Measurements from ENCODE around the gene TIE1.
A peak's percentile ranks its signal among the peaks of the same experiment; 100 is the strongest.

Gene TIE1

GRCh38 chr1:43349594-43350306 is 49.0 kb downstream of the TIE1 start:
- H2BK15ac ChIP-seq (replicated peaks; ENCODE audit: low read depth): no peak overlapping the region
- peaks cover 7% of the 10 kb centered on the region for H3K4me1 ChIP-seq (ENCODE audit: control insufficient read depth, low read depth, low read length)
- peak overlapping the region; percentile 13 for H3K18ac ChIP-seq (ENCODE audit: low read length)
- peak overlapping the region; percentile 52 for H3K9ac ChIP-seq (ENCODE audit: low read length)
- H3K36me3 ChIP-seq (ENCODE audit: control insufficient read depth, insufficient read depth, low read length): no peaks in the 10 kb centered on the region
- no peak overlapping the region for H4K8ac ChIP-seq (ENCODE audit: low read depth, low read length)
- no peak overlapping the region for H2BK120ac ChIP-seq (ENCODE audit: low read depth, low read length)
- no peak overlapping the region for H3K23ac ChIP-seq (ENCODE audit: low read length)
- no peaks in the 10 kb centered on the region for H3K79me1 ChIP-seq (ENCODE audit: low read length)
- no peaks in the 10 kb centered on the region for H3K79me2 ChIP-seq (ENCODE audit: control insufficient read depth, insufficient read depth, low read length)
- peak overlapping the region; percentile 29 for H2AK5ac ChIP-seq (ENCODE audit: low read length)
- peak overlapping the region; percentile 18 for H2BK5ac ChIP-seq (ENCODE audit: low read length)
- no peak overlapping the region for H3K4me3 ChIP-seq (ENCODE audit: low read length)
- peak overlapping the region; percentile 55 for H3K4me2 ChIP-seq (ENCODE audit: low read length)
- H3K27ac ChIP-seq (ENCODE audit: low read depth, low read length): peak overlapping the region; percentile 99
- H4K5ac ChIP-seq (ENCODE audit: low read length): peak overlapping the region; percentile 86
- peak overlapping the region; percentile 17 for H3K4ac ChIP-seq (ENCODE audit: low read depth, low read length)
- peak overlapping the region; percentile 84 for H3K56ac ChIP-seq (ENCODE audit: low read length)
- DNase-seq: no peak
- H3K27me3 ChIP-seq (ENCODE audit: insufficient read depth, low read length, poor library complexity): no peaks in the 10 kb centered on the region
- WGBS (ENCODE audit: extremely low coverage, insufficient coverage, low lambda C conversion rate): no CpG with 5 or more reads among the region's 11 CpGs

GRCh38 chr1:43350976-43351375 is 50.2 kb downstream of the TIE1 start:
- Histone ChIP-seq H2BK15ac (replicated peaks; ENCODE audit: low read depth) (no peak overlapping the region), H3K23ac (ENCODE audit: low read length) (no peak overlapping the region), H3K79me2 (ENCODE audit: control insufficient read depth, insufficient read depth, low read length) (no peaks in the 10 kb centered on the region), H4K8ac (ENCODE audit: low read depth, low read length) (no peak overlapping the region), H2BK120ac (ENCODE audit: low read depth, low read length) (no peak overlapping the region), H3K4me1 (ENCODE audit: control insufficient read depth, low read depth, low read length) (peaks cover 5% of the 10 kb centered on the region), H2AK5ac (ENCODE audit: low read length) (no peak overlapping the region), H3K27me3 (ENCODE audit: insufficient read depth, low read length, poor library complexity) (no peaks in the 10 kb centered on the region), H3K18ac (ENCODE audit: low read length) (no peak overlapping the region), H3K4me3 (ENCODE audit: low read length) (no peak overlapping the region), H3K27ac (ENCODE audit: low read depth, low read length) (no peak overlapping the region), H3K4ac (ENCODE audit: low read depth, low read length) (no peak overlapping the region), H4K5ac (ENCODE audit: low read length) (no peak overlapping the region), H3K56ac (ENCODE audit: low read length) (no peak overlapping the region), H3K79me1 (ENCODE audit: low read length) (no peaks in the 10 kb centered on the region), H3K4me2 (ENCODE audit: low read length) (no peak overlapping the region), H2BK5ac (ENCODE audit: low read length) (no peak overlapping the region), H3K9ac (ENCODE audit: low read length) (no peak overlapping the region), H3K36me3 (ENCODE audit: control insufficient read depth, insufficient read depth, low read length) (no peaks in the 10 kb centered on the region)
- DNase-seq: no peak
- no CpG with 5 or more reads among the region's 1 CpG for WGBS (ENCODE audit: extremely low coverage, insufficient coverage, low lambda C conversion rate)

- H2BK120ac ChIP-seq (ENCODE audit: low read depth, low read length): no peak overlapping the region
- no peak overlapping the region for H4K5ac ChIP-seq (ENCODE audit: low read length)
- no peak overlapping the region for H3K4me3 ChIP-seq (ENCODE audit: low read length)
- H2AK5ac ChIP-seq (ENCODE audit: low read length): no peak overlapping the region
- no peak overlapping the region for H3K4ac ChIP-seq (ENCODE audit: low read depth, low read length)
- H4K8ac ChIP-seq (ENCODE audit: low read depth, low read length): no peak overlapping the region
- H3K9ac ChIP-seq (ENCODE audit: low read length): no peak overlapping the region
- DNase-seq: no peak
- no CpG with 5 or more reads among the region's 10 CpGs for WGBS (ENCODE audit: extremely low coverage, insufficient coverage, low lambda C conversion rate)
- no peak overlapping the region for H3K27ac ChIP-seq (ENCODE audit: low read depth, low read length)
- no peak overlapping the region for H3K18ac ChIP-seq (ENCODE audit: low read length)
- H3K36me3 ChIP-seq (ENCODE audit: control insufficient read depth, insufficient read depth, low read length): no peaks in the 10 kb centered on the region
- H3K79me1 ChIP-seq (ENCODE audit: low read length): no peaks in the 10 kb centered on the region
- H2BK15ac ChIP-seq (replicated peaks; ENCODE audit: low read depth): no peak overlapping the region
- H3K79me2 ChIP-seq (ENCODE audit: control insufficient read depth, insufficient read depth, low read length): no peaks in the 10 kb centered on the region
- H3K4me1 ChIP-seq (ENCODE audit: control insufficient read depth, low read depth, low read length): peaks cover 5% of the 10 kb centered on the region
- no peaks in the 10 kb centered on the region for H3K27me3 ChIP-seq (ENCODE audit: insufficient read depth, low read length, poor library complexity)
- no peak overlapping the region for H3K23ac ChIP-seq (ENCODE audit: low read length)
- no peak overlapping the region for H2BK5ac ChIP-seq (ENCODE audit: low read length)
- H3K4me2 ChIP-seq (ENCODE audit: low read length): no peak overlapping the region
- no peak overlapping the region for H3K56ac ChIP-seq (ENCODE audit: low read length)
These were observed 50.9 kb downstream of the TIE1 start for GRCh38 chr1:43351421-43352350.

GRCh38 chr1:43352351-43352705 is 51.5 kb downstream of the TIE1 start:
- Histone ChIP-seq H3K23ac (ENCODE audit: low read length) (peak overlapping the region; percentile 69), H3K18ac (ENCODE audit: low read length) (no peak overlapping the region), H4K5ac (ENCODE audit: low read length) (no peak overlapping the region), H3K56ac (ENCODE audit: low read length) (no peak overlapping the region), H3K79me1 (ENCODE audit: low read length) (no peaks in the 10 kb centered on the region), H2AK5ac (ENCODE audit: low read length) (no peak overlapping the region), H2BK15ac (replicated peaks; ENCODE audit: low read depth) (no peak overlapping the region), H3K4me3 (ENCODE audit: low read length) (no peak overlapping the region), H2BK120ac (ENCODE audit: low read depth, low read length) (no peak overlapping the region), H3K9ac (ENCODE audit: low read length) (no peak overlapping the region), H2BK5ac (ENCODE audit: low read length) (no peak overlapping the region), H3K27me3 (ENCODE audit: insufficient read depth, low read length, poor library complexity) (no peaks in the 10 kb centered on the region), H3K4me2 (ENCODE audit: low read length) (no peak overlapping the region), H3K4ac (ENCODE audit: low read depth, low read length) (no peak overlapping the region), H3K4me1 (ENCODE audit: control insufficient read depth, low read depth, low read length) (peaks cover 5% of the 10 kb centered on the region), H3K36me3 (ENCODE audit: control insufficient read depth, insufficient read depth, low read length) (no peaks in the 10 kb centered on the region), H3K79me2 (ENCODE audit: control insufficient read depth, insufficient read depth, low read length) (no peaks in the 10 kb centered on the region), H4K8ac (ENCODE audit: low read depth, low read length) (no peak overlapping the region), H3K27ac (ENCODE audit: low read depth, low read length) (no peak overlapping the region)
- WGBS (ENCODE audit: extremely low coverage, insufficient coverage, low lambda C conversion rate): no CpG with 5 or more reads among the region's 2 CpGs
- DNase-seq: no peak

- Histone ChIP-seq H4K8ac (ENCODE audit: low read depth, low read length) (no peak overlapping the region), H2BK15ac (replicated peaks; ENCODE audit: low read depth) (no peak overlapping the region), H3K23ac (ENCODE audit: low read length) (no peak overlapping the region), H3K27ac (ENCODE audit: low read depth, low read length) (no peak overlapping the region), H3K36me3 (ENCODE audit: control insufficient read depth, insufficient read depth, low read length) (no peaks in the 10 kb centered on the region), H2BK5ac (ENCODE audit: low read length) (no peak overlapping the region), H3K9ac (ENCODE audit: low read length) (no peak overlapping the region), H2BK120ac (ENCODE audit: low read depth, low read length) (no peak overlapping the region), H3K4ac (ENCODE audit: low read depth, low read length) (no peak overlapping the region), H3K4me1 (ENCODE audit: control insufficient read depth, low read depth, low read length) (peaks cover 7% of the 10 kb centered on the region), H4K5ac (ENCODE audit: low read length) (no peak overlapping the region), H3K79me1 (ENCODE audit: low read length) (no peaks in the 10 kb centered on the region), H3K27me3 (ENCODE audit: insufficient read depth, low read length, poor library complexity) (no peaks in the 10 kb centered on the region), H2AK5ac (ENCODE audit: low read length) (no peak overlapping the region), H3K79me2 (ENCODE audit: control insufficient read depth, insufficient read depth, low read length) (no peaks in the 10 kb centered on the region), H3K4me3 (ENCODE audit: low read length) (no peak overlapping the region), H3K56ac (ENCODE audit: low read length) (no peak overlapping the region), H3K18ac (ENCODE audit: low read length) (no peak overlapping the region), H3K4me2 (ENCODE audit: low read length) (no peak overlapping the region)
- DNase-seq: no peak
- WGBS (ENCODE audit: extremely low coverage, insufficient coverage, low lambda C conversion rate): no CpG with 5 or more reads among the region's 3 CpGs
These were observed 52.1 kb downstream of the TIE1 start for GRCh38 chr1:43352881-43353280.
